ENCODE measurements around the gene SBF1. TPM values are rescaled to one million over a fixed set of nuclear protein-coding genes. Genes with fewer than 3 reads are reported as not detected.
"Not testable (repeated sequence)": the region's sequence is repeated elsewhere in the genome, so short reads cannot be mapped to it uniquely, and the experiment has no call there.

Gene SBF1, protein sequence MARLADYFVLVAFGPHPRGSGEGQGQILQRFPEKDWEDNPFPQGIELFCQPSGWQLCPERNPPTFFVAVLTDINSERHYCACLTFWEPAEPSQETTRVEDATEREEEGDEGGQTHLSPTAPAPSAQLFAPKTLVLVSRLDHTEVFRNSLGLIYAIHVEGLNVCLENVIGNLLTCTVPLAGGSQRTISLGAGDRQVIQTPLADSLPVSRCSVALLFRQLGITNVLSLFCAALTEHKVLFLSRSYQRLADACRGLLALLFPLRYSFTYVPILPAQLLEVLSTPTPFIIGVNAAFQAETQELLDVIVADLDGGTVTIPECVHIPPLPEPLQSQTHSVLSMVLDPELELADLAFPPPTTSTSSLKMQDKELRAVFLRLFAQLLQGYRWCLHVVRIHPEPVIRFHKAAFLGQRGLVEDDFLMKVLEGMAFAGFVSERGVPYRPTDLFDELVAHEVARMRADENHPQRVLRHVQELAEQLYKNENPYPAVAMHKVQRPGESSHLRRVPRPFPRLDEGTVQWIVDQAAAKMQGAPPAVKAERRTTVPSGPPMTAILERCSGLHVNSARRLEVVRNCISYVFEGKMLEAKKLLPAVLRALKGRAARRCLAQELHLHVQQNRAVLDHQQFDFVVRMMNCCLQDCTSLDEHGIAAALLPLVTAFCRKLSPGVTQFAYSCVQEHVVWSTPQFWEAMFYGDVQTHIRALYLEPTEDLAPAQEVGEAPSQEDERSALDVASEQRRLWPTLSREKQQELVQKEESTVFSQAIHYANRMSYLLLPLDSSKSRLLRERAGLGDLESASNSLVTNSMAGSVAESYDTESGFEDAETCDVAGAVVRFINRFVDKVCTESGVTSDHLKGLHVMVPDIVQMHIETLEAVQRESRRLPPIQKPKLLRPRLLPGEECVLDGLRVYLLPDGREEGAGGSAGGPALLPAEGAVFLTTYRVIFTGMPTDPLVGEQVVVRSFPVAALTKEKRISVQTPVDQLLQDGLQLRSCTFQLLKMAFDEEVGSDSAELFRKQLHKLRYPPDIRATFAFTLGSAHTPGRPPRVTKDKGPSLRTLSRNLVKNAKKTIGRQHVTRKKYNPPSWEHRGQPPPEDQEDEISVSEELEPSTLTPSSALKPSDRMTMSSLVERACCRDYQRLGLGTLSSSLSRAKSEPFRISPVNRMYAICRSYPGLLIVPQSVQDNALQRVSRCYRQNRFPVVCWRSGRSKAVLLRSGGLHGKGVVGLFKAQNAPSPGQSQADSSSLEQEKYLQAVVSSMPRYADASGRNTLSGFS (N-terminal part only)
- polyA plus RNA-seq, result 17.5 TPM

DNA sequence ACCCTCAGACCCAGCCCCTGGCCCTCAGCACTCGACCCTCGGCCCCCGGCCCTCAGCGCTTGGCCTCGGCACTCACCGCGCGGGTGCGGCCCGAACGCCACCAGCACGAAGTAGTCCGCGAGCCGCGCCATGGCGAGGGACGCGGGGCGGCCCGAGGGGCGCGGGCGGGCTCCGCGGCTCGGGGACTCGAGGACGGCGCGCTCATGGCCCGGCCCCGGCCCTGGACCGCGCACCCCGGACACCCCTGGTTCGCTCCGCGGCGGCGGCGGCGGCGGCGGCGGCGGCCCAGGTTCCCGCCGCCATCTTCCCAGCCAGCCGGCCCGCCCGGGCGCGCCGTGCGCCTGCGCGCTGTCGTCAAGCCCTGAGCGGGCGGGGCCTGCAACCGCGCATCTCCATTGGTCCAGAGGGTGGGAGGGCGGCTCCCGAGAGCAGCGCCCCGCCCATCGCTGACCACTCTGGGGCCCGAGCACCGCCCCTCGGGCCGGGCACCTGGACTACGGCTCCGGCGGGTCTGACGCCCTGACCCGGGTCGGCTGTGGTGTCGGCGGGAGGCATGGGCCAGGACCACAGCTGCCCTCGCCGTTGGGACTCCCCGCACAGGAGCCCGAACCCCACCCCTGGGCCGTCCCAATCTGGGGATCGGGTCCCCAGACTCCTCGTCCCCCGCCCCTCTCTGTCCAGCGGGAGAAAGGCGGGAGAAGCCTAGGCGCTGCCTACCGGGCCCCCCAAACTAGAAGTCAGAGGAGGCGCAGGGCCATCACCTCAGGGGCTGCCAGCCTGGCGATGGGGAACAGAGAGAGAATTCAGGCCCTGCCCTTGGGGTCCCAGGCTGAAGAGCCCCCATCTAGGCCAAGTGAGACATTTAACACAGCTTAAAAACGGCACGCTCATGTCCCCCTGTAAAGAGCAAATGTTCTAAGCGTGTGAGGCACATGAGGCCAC lies at the start of gene SBF1:
Gene SBF1 (minus strand): TSS at position 326 of the 942 bp plus-strand sequence. CDS start 195 bp downstream, at position 131.
- H3K4me1 Mint-ChIP-seq, result peaks cover 15 to 38% (median 31%) of the 10 kb centered on the region in 3 donors
- peaks cover 4% of the 10 kb centered on the region for H3K36me3 Mint-ChIP-seq
- H3K9me3 Mint-ChIP-seq, result no peaks in the 10 kb centered on the region
- peak within 1 kb of the TSS; percentile 72 to 95 (median 85) for H3K27ac Mint-ChIP-seq
- H3K27me3 Mint-ChIP-seq, result peaks cover 4% of the 10 kb centered on the region
- peak within 1 kb of the TSS; percentile 79 to 97 (median 92) for H3K4me3 Mint-ChIP-seq

DNA sequence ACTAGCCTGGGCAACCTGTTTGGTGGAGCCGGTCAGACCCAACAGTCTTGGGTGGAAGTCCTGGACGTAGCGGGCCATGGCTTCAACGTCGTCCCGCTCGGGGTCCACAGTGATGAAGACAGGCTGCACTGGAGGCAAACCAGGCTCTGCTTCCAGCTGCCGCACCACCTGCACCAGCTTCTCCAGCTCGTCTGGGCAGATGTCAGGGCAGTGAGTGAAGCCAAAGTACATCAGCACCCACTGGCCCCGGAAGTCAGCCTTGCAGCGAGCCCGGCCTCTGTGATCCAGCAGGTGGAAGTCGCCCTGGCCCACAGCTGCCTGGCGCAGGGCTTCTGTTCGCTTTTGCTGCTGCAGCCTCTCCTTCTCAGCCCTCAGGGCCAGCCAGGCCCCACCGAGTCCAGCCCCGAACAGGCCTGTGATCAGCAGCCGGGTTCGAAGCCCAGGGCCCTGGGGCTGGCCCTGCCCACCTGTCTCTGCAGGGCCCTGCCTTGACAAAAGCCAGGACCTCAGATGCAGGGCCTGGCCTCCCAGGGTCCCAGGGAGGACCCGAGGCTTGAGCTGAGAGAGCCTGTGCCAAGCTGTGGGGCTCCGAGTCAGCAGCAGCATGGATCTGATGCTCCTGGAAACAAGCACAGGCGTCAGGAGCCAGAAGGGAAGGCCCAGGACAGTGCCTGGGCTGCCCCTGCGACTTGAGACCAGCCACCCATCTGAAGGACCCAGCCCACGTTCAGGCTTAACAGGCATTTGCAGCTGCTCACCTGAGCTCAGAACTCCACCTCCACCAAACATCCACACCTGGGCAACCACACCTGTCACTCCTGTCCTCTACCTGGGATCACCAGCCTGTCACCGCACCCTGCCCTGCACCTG lies 49.2 kb upstream of the SBF1 start:
- Mint-ChIP-seq H3K27me3 (no peaks in the 10 kb centered on the region), H3K27ac (peak overlapping the region; percentile 83 to 89 (median 88)), H3K4me3 (peak overlapping the region; percentile 80 to 96 (median 91)), H3K36me3 (no peaks in the 10 kb centered on the region), H3K9me3 (no peaks in the 10 kb centered on the region), H3K4me1 (peaks cover 18 to 20% (median 18%) of the 10 kb centered on the region in 3 donors)

DNA sequence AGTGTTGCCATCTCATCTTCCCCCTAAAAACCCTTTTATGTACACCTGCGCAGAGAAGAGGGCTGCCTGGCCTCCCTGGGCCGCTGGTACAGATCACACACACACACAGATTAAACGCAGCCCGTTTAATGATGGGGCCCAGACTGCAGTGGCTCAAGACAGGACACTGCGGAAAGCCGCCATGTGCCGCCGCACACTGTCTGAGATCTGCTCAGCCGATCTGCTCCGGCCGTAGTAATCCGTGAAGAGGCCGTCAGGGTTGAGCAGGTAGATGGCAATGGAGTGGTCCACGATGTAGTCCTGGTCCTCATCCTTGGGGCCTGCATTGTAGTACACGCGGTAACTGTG lies 48.6 kb upstream of the SBF1 start:
- Mint-ChIP-seq H3K4me1 (peaks cover 16 to 17% (median 16%) of the 10 kb centered on the region in 3 donors), H3K36me3 (no peaks in the 10 kb centered on the region), H3K27ac (peak overlapping the region in 2 of 3 donors; percentile 10 to 53), H3K27me3 (no peaks in the 10 kb centered on the region), H3K9me3 (no peaks in the 10 kb centered on the region), H3K4me3 (peak overlapping the region in 3 of 4 donors; percentile 8 to 70 (median 68))

DNA sequence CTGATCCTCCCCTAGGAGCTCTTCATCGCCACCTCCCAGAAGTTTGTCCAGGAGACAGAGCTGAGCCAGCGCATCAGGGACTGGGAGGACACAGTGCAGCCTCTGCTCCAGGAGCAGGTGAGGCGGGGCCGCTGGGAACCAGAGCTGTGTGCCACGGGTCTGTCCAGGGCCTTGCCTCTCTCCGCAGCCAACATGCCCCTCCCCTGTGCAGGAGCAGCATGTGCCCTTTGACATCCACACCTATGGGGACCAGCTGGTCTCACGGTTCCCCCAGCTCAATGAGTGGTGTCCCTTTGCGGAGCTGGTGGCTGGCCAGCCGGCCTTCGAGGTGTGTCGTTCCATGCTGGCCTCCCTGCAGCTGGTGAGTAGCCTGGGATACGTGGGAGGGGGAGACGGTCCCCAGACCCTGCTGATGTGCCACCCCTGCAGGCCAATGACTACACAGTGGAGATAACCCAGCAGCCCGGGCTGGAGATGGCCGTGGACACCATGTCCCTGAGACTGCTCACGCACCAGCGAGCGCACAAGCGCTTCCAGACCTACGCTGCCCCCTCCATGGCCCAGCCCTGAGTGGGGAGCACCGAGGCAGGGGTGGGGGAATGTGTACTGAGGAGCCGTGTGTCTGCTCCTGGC lies 48.1 kb upstream of the SBF1 start:
- Mint-ChIP-seq H3K9me3 (no peaks in the 10 kb centered on the region), H3K4me3 (peak overlapping the region in 3 of 4 donors; percentile 60 to 70 (median 68))

DNA sequence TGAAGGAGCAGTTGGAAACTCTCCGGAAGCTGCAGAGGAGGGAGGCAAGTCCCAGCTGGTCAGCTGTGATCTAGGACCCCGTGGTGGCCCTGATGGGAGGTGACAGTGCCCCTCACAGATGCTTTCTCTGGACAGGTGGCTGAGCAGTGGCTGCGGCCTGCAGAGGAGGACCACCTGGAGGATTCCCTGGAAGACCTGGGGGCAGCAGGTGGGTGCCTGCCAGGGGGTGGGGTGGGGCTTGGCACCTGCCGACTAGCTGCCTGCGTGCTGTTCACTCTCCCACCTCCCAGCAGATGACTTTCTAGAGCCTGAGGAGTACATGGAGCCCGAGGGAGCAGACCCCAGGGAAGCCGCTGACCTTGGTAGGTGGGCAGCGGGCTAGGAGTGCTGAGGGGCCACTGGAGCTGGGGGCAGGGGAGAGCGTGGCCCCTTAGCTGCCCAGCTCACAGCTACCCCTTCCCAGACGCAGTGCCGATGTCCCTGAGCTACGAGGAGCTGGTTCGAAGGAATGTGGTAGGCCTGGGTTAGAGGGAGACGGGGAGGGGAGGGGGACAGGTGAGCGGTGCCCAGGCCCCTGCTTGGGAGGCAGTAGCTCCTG lies 47.5 kb upstream of the SBF1 start:
- no peak overlapping the region for H3K4me3 Mint-ChIP-seq

More for the DNA sequence above, 48.1 kb upstream of the SBF1 start:
- Mint-ChIP-seq H3K36me3 (no peaks in the 10 kb centered on the region), H3K27me3 (no peaks in the 10 kb centered on the region), H3K4me1 (peaks cover 11 to 16% (median 13%) of the 10 kb centered on the region in 3 donors), H3K27ac (peak overlapping the region in 2 of 3 donors; percentile 10 to 53)

DNA sequence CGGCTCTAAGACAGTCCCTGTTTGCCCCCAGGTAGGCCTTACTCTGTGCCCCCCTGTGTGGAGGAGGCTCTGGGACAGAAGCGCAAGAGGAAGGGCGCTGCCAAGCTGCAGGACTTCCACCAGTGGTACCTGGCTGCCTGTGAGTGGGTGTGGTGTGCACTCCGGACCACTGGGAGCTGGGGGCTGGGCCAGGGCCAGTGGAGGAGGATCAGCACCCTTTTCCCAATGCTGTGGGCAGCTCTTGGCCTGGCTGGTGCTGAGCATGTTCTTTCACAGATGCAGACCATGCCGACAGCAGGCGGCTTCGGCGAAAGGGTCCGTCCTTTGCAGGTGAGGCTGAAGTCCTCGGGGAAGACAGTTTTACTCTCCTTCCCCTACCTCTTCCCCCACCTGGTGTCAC lies 46.9 kb upstream of the SBF1 start:
- Mint-ChIP-seq H3K36me3 (no peaks in the 10 kb centered on the region), H3K27ac (peak overlapping the region in 1 of 3 donors; percentile 73), H3K9me3 (no peaks in the 10 kb centered on the region), H3K4me1 (peaks cover 5 to 6% (median 5%) of the 10 kb centered on the region in 3 donors), H3K4me3 (peak overlapping the region in 1 of 4 donors; percentile 5), H3K27me3 (no peaks in the 10 kb centered on the region)

More for the DNA sequence above, 47.5 kb upstream of the SBF1 start:
- peaks cover 7 to 10% (median 9%) of the 10 kb centered on the region in 3 donors for H3K4me1 Mint-ChIP-seq
- peak overlapping the region in 2 of 3 donors; percentile 53 to 73 for H3K27ac Mint-ChIP-seq
- H3K27me3 Mint-ChIP-seq, result no peaks in the 10 kb centered on the region
- no peaks in the 10 kb centered on the region for H3K9me3 Mint-ChIP-seq
- no peaks in the 10 kb centered on the region for H3K36me3 Mint-ChIP-seq

DNA sequence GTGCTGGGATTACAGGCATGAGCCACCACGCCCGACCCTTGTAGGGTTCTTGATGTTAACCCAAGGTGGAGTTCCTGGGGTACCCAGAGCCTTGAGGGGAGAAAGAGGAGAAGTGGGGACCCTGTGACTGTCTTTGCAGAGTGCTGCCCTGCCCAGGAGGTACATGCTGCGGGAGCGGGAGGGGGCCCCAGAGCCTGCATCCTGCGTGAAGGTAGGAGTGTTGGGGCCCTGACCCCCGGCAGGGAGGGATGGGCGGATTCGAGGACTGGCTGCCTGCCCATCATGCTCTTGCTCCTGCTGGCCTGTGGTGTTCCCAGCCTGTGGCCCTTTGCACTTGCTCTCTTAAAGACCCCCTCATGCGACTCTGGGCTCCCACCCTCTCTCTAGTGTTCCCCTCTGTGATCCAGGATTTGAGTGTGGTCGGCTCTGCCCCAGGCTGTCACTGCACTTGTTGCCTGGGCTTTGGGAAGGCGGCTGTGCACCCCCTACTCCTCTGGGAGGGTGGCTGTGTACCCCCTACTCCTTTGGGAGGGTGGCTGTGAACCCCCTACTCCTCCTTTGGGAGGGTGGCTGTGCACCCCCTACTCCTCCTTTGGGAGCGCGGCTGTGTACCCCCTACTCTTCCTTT lies 46.1 kb upstream of the SBF1 start:
- Mint-ChIP-seq H3K4me1 (peaks cover 4 to 6% (median 5%) of the 10 kb centered on the region in 3 donors), H3K4me3 (no peak overlapping the region), H3K9me3 (no peaks in the 10 kb centered on the region), H3K36me3 (no peaks in the 10 kb centered on the region), H3K27ac (no peak overlapping the region), H3K27me3 (no peaks in the 10 kb centered on the region)

DNA sequence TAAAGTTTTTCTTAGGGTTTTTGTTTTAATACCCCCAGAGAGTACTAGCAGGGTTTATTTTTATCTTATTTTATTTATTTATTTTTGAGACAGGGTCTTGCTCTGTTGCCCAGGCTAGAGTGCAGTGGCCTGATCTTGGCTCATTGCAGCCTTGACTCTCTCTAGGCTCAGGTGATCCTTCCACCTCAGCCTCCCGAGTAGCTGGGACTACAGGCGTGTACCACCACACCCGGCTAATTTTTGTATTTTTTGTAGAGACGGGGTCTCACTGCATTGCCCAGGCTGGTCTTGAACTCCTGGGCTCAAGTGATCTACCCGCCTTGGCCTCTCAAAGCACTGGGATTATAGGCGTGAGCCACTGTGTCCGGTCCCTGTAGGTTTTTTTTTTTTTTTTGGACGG lies 45.3 kb upstream of the SBF1 start:
- H3K4me1 Mint-ChIP-seq, H3K36me3 Mint-ChIP-seq: not testable (repeated sequence)
- H3K27ac Mint-ChIP-seq, result peak overlapping the region in 1 of 3 donors; percentile 39

DNA sequence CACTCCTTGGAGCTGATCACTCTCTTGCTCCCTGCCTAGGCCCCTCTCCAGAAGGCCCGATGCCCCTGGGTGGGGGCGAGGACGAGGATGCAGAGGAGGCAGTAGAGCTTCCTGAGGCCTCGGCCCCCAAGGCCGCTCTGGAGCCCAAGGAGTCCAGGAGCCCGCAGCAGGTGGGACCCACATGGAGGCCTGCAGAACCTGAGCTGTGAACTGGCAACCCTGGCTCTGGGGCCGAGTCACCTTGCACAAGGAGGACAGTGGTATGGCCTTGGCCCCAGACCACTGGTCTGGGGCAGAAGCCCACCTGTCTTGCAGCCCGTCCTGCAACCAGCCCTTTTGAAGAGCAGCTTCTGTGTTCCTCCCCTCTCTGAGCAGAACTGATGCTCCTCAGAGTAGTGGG lies 44.3 kb upstream of the SBF1 start:
- no peaks in the 10 kb centered on the region for H3K27me3 Mint-ChIP-seq
- peaks cover 0 to 4% (median 3%) of the 10 kb centered on the region in 3 donors for H3K4me1 Mint-ChIP-seq
- no peak overlapping the region for H3K27ac Mint-ChIP-seq
- H3K4me3 Mint-ChIP-seq, result no peak overlapping the region
- H3K9me3 Mint-ChIP-seq, result no peaks in the 10 kb centered on the region
- H3K36me3 Mint-ChIP-seq, result no peaks in the 10 kb centered on the region

More for the DNA sequence above, 45.3 kb upstream of the SBF1 start:
- H3K27me3 Mint-ChIP-seq, H3K9me3 Mint-ChIP-seq, H3K4me3 Mint-ChIP-seq: not testable (repeated sequence)

DNA sequence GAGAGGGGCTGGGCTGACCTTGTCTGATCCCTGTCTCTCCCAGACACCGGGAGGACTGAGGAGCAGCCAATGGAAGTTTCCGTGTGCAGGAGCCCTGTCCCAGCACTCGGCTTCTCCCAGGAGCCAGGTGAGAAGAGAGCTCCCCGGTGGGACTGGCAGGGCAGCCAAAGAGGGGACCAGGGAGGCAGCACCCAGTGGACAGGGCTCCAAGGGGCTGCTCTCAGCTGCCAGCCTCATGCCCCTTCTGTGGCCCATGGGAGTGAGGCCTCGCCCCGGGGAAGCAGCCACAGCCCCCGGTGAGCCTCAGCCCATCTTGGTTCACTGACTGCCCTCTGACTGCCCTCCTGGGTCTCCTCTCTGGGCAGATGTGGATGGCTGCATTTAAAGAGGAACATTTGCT lies 43.8 kb upstream of the SBF1 start:
- Mint-ChIP-seq H3K4me1 (peaks cover 0 to 5% (median 3%) of the 10 kb centered on the region in 3 donors), H3K27me3 (no peaks in the 10 kb centered on the region), H3K4me3 (no peak overlapping the region), H3K9me3 (no peaks in the 10 kb centered on the region), H3K27ac (no peak overlapping the region), H3K36me3 (no peaks in the 10 kb centered on the region)

DNA sequence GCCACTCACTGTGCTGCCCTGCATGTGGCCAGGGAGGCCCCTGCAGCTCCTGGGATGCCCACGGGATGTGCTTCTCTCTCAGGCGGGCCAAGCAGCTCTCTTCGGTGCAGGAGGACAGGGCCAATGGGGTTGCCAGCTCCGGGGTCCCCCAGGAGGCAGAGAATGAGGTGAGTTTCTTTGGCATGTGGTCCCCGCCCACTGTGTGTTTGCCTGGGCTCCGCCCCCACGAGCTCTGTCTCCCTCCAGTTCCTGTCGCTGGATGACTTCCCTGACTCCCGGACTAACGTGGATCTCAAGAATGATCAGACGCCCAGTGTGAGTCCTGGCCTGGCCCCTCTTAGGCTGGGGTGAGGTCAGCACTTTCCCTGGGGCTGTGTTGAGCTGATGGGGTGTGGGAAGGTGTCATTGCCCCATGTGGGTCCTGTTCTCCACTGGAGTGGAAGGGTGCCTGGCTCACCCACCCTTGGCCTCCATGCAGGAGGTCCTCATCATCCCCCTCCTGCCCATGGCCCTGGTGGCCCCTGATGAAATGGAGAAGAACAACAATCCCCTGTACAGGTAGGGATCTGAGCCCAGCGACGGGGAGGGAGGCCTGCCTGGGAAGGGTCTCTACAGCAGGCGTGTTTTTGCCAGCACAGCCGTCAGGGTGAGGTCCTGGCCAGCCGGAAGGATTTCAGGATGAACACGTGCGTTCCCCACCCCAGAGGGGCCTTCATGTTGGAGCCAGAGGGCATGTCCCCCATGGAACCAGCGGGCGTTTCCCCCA lies 42.8 kb upstream of the SBF1 start:
- Mint-ChIP-seq H3K4me3 (no peak overlapping the region), H3K4me1 (peaks cover 0 to 5% (median 3%) of the 10 kb centered on the region in 3 donors), H3K27ac (no peak overlapping the region), H3K36me3 (no peaks in the 10 kb centered on the region), H3K27me3 (no peaks in the 10 kb centered on the region), H3K9me3 (no peaks in the 10 kb centered on the region)

Data from IgD-negative memory B cell (primary cell).